ENCODE data around the gene KNDC1.
A peak's percentile ranks its signal among the peaks of the same experiment; 100 is the strongest.

Gene KNDC1

DNA sequence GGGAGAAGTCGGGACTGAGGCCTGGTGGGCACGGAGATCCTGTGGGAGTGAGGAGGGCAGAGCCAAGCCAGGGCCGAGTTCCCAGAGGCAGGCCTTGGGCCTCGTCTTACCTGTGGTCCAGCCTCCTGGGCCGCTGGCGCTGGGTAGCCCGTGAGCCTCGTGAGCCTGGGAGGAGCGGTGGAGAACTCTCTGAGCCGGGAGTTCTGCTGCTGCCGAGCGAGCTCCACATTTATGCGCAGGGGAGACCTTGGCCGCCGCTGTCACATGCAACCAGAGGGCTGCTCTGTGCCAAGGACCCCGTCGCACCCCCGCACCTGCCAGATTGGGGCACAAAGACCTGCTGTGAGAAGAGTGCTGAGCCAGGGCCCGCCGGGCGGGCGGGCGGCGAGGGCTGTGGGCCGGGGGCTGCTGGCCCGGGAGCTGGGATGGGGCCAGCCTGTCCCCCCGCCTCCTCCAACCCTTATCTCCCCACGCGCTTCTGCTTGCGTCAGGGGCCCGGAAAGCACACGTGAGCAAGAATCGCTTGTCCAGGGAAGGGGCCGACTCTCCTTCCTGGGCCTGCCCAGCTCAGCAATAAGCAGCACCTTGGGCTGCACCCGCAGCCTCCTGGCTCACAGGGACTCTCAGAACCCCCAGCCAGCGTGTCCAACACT, 87.8 kb downstream of the KNDC1 start:
- Mint-ChIP-seq H3K27ac (no peak overlapping the region), H3K9me3 (no peaks in the 10 kb centered on the region), H3K27me3 (ENCODE audit: low read depth) (peaks cover 34% of the 10 kb centered on the region), H3K4me3 (no peak overlapping the region), H3K4me1 (peaks cover 9% of the 10 kb centered on the region), H3K36me3 (ENCODE audit: low read depth) (no peaks in the 10 kb centered on the region)
- TF ChIP-seq, protein P1, sequence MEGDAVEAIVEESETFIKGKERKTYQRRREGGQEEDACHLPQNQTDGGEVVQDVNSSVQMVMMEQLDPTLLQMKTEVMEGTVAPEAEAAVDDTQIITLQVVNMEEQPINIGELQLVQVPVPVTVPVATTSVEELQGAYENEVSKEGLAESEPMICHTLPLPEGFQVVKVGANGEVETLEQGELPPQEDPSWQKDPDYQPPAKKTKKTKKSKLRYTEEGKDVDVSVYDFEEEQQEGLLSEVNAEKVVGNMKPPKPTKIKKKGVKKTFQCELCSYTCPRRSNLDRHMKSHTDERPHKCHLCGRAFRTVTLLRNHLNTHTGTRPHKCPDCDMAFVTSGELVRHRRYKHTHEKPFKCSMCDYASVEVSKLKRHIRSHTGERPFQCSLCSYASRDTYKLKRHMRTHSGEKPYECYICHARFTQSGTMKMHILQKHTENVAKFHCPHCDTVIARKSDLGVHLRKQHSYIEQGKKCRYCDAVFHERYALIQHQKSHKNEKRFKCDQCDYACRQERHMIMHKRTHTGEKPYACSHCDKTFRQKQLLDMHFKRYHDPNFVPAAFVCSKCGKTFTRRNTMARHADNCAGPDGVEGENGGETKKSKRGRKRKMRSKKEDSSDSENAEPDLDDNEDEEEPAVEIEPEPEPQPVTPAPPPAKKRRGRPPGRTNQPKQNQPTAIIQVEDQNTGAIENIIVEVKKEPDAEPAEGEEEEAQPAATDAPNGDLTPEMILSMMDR (IDR thresholded peaks at IDR 0.05; ENCODE audit: unreplicated experiment in 3 of 3) = no peak

DNA sequence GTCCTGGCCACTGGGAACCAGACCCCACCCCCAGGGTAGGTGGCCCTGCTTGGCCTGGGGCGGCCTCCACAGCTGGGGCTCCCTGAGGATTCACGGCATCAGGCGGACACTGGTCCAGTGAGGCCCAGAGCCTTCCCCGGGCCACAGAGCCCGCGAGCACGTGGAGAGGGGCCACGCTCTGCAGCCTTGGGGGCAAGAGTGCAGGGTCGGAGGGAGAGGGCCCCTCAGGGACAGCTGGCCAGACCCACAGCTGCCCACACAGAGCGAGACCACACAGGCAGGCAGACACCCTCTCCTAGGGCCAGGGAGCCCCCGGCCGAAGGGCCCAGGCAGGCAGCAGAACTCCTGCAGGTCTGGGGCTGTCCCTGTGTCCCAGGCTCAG, 88.3 kb downstream of the KNDC1 start:
- no peaks in the 10 kb centered on the region for H3K36me3 Mint-ChIP-seq (ENCODE audit: low read depth)
- H3K4me1 Mint-ChIP-seq = peaks cover 5% of the 10 kb centered on the region
- no peaks in the 10 kb centered on the region for H3K9me3 Mint-ChIP-seq
- H3K4me3 Mint-ChIP-seq = no peak overlapping the region
- TF ChIP-seq, protein P1 (IDR thresholded peaks at IDR 0.05; ENCODE audit: unreplicated experiment in 3 of 3) = no peak
- peaks cover 29% of the 10 kb centered on the region for H3K27me3 Mint-ChIP-seq (ENCODE audit: low read depth)
- no peak overlapping the region for H3K27ac Mint-ChIP-seq

DNA sequence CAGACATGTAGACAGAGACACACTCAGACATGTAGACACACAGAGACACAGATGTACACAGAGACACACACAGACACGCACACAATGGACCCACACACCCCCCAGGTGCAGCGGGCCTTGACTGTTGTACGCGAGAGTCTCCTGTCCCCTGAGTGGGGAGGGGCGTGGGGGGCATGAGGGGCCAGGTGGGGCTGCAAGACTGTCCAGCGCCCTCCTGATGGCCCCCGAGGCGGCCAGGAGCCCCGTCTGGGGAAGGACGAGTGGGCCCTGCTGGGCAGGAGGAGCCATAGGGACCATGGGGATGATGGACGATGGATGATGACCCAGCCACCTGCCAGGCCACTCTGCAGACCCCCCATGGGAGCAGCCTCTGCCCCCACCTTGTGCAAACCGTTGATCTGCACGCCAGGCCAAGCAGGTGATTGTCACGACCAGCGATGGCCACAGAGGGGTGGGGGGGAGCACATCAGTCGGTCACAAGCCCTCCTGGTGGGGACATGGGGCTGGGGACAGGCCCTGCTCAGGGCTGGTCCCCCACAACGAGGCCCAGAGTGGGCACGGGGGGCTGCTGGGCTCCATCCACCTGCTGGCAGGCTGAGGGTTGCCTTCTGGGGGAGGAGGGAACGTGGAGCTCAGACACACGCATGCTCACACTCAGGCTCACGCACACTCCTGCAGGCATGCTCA, 89.2 kb downstream of the KNDC1 start:
- H3K9me3 Mint-ChIP-seq = no peaks in the 10 kb centered on the region
- no peaks in the 10 kb centered on the region for H3K36me3 Mint-ChIP-seq (ENCODE audit: low read depth)
- H3K27me3 Mint-ChIP-seq (ENCODE audit: low read depth) = peaks cover 23% of the 10 kb centered on the region
- peaks cover 5% of the 10 kb centered on the region for H3K4me1 Mint-ChIP-seq
- H3K4me3 Mint-ChIP-seq = peak overlapping the region in 1 of 3 experiments; percentile 46
- TF ChIP-seq, protein P1 (IDR thresholded peaks at IDR 0.05; ENCODE audit: unreplicated experiment in 3 of 3) = no peak
- no peak overlapping the region for H3K27ac Mint-ChIP-seq

DNA sequence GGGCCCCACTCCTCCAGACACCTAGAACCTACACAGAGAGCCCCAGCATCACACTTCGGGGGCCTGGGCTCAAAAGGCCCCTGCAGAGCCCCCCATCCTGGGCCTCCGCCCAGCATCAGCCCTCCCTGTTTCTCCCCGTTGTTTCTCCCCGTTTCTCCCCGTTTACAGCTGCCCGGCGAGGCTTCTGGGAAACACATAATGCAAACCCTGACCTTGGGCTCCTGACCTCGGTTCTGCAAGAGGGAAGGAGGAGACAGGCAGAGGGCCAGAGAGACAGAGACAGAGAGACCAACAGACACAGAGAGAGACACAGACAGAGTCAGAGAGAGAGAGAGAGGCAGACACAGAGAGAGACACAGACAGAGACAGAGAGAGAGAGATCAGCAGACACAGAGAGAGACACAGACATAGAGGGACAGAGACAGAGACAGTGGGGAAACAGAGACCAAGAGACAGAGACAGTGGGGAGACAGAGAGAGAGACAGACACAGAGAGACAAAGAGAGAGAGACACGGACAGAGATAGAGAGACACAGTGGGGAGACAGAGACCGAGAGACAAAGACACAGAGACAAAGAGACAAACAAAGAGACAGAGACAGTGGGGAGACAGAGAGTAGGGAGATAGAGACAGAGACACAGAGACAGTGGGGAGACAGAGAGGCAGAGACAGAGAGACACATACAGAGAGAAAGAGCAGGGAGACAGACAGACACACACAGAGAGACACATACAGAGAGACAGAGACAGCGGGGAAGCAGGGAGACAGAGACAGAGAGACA, 90.1 kb downstream of the KNDC1 start:
- Mint-ChIP-seq H3K27ac (no peak overlapping the region), H3K4me1 (peaks cover 11% of the 10 kb centered on the region), H3K4me3 (no peak overlapping the region), H3K9me3 (no peaks in the 10 kb centered on the region), H3K27me3 (ENCODE audit: low read depth) (peaks cover 26% of the 10 kb centered on the region), H3K36me3 (ENCODE audit: low read depth) (no peaks in the 10 kb centered on the region)
- TF ChIP-seq, protein P1 (IDR thresholded peaks at IDR 0.05; ENCODE audit: unreplicated experiment in 3 of 3) = no peak

DNA sequence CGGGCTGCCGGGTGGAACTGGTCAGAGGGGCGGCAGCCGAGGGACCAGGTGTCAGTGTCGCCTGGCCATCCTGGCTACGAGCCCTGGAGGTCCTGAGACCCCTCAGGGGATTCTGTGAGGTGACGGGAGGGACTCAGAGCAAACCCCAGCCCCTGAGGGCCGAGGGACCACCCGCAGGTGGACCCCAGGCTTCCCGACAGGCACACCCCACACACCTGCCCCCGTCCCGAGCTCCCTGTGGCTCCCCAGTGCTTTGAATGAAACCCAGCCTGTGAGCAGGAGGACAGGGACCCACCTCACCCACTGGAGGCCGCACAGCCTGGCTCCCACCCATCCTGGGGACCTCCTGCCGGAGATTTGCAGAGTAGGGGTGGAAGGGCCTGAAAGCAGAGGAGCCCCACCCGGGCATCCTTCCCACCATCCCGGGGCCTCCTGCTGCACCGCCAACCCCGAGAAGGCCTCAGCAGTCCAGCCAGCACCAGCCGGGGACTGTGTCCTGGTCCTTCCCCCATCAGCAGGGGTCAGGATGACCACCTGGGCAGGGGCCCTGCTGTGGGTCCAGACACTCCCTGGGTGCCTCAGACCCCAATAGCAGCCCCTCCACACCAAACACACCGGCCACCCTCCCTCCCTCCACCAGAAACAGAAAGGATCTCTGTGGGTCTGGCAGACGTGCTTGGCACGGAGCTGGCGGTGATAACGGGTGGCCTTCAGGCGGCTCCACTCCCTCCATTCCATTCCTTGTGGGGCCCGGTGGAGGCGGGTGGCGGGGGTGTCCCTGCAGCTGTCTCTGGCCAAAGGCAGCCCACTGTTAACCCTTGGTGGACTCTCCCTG, 91.6 kb downstream of the KNDC1 start:
- TF ChIP-seq, protein P1 (IDR thresholded peaks at IDR 0.05; ENCODE audit: unreplicated experiment in 3 of 3) = no peak
- Mint-ChIP-seq H3K27me3 (ENCODE audit: low read depth) (peaks cover 26% of the 10 kb centered on the region), H3K9me3 (no peaks in the 10 kb centered on the region)

More for the DNA sequence above, 91.6 kb downstream of the KNDC1 start:
- Mint-ChIP-seq H3K27ac (no peak overlapping the region), H3K4me1 (peaks cover 11% of the 10 kb centered on the region), H3K36me3 (ENCODE audit: low read depth) (no peaks in the 10 kb centered on the region), H3K4me3 (no peak overlapping the region)
